Vagina (tissue), 2 donors: ENCODE measurements around the gene CCT6A.

Experiments used
- POLR2A ChIP-seq, 2 donors: fragments of 450-650 bp; IDR thresholded peaks; one replicate each; pipeline ENCODE4 v1.6.1; 2017; ENCODE audit warnings: antibody characterized with exemption in 2 of 2, mild to moderate bottlenecking in 2 of 2, moderate library complexity in 2 of 2
- POLR2AphosphoS5 ChIP-seq, 2 donors: sonication (generic); formaldehyde crosslinking; IDR thresholded peaks; one replicate each; pipeline ENCODE4 v1.9.0; 2017; ENCODE audit warnings: antibody characterized with exemption in 2 of 2, mild to moderate bottlenecking in 2 of 2, low read depth in 1 of 2; ENCODE audit not compliant: insufficient read depth in 1 of 2
- TF ChIP-seq, protein P1 (sequence below), 3 experiments: fragments of 450-650 bp in 2 of 3; fragments of 200-600 bp in 1 of 3; sonication (generic) in 1 of 3; IDR thresholded peaks; one replicate each; pipeline ENCODE4 v1.5.1; 2017 to 2019; ENCODE audit warnings: antibody characterized with exemption in 3 of 3, mild to moderate bottlenecking in 2 of 3, moderate library complexity in 2 of 3

DNA sequence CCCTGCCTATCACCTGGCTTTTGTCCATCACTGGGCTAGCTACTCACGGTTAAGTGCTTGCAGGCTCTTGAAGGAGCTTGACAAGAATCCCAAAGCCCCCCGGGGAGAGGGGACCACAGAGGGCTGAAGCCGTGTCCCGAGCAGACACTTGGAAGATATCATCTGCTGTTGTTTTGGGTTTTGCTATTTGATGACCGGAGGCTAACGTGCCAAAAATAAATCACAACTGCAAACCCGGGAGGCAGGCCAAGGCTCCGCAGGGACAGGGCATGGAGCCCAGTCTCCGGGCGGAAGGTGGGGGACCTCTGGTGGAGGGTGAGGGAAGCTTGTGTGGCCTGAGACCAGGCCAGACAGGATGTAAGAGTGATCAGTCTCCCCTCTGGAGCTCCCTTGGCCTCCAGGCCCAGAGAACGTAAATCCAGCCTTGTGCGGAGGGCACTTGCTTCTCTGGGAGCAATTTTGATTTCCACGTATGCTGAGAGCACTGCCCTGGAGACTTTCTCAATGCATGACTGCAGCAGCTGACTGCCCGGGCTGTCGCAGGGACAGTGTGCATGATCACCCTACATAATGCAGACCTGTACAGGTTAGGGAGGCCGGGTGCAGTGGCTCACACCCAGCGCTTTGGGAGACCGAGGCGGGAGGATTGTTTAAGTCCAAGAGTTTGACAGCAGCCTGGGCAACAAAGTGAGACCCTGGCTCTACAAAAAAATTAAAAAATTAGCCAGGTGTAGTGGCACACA is 41.4 kb downstream of the CCT6A start, which contains the start of gene PHKG1:
- TF ChIP-seq, protein P1, sequence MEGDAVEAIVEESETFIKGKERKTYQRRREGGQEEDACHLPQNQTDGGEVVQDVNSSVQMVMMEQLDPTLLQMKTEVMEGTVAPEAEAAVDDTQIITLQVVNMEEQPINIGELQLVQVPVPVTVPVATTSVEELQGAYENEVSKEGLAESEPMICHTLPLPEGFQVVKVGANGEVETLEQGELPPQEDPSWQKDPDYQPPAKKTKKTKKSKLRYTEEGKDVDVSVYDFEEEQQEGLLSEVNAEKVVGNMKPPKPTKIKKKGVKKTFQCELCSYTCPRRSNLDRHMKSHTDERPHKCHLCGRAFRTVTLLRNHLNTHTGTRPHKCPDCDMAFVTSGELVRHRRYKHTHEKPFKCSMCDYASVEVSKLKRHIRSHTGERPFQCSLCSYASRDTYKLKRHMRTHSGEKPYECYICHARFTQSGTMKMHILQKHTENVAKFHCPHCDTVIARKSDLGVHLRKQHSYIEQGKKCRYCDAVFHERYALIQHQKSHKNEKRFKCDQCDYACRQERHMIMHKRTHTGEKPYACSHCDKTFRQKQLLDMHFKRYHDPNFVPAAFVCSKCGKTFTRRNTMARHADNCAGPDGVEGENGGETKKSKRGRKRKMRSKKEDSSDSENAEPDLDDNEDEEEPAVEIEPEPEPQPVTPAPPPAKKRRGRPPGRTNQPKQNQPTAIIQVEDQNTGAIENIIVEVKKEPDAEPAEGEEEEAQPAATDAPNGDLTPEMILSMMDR (IDR thresholded peaks at IDR 0.05) = no peak
- TF ChIP-seq POLR2A (IDR thresholded peaks at IDR 0.05) = no peak
- TF ChIP-seq POLR2AphosphoS5 (IDR thresholded peaks at IDR 0.05; ENCODE audit: insufficient read depth in 1 of 2, low read depth in 1 of 2) = peak; percentile 13 to 55
